ENCODE results near the gene ASB2.
A peak's percentile ranks its signal among the peaks of the same experiment; 100 is the strongest.

The ASB2 gene

GRCh38 chr14:93976477-93977057, at the start of gene ASB2:
Gene ASB2, minus strand, starts transcription at chr14:93976570. Its CDS starts 12,031 bp downstream, at chr14:93964539.
- DNase-seq (ENCODE audit: low read depth): no peak

GRCh38 chr14:94025720-94026119, 49.4 kb upstream of the ASB2 start:
- no peak for DNase-seq (ENCODE audit: low read depth)

GRCh38 chr14:94024549-94024948, 48.2 kb upstream of the ASB2 start:
- DNase-seq (ENCODE audit: low read depth): no peak

GRCh38 chr14:94022532-94023411, 46.4 kb upstream of the ASB2 start:
- no peak for DNase-seq (ENCODE audit: low read depth)

GRCh38 chr14:94021416-94022157, 45.2 kb upstream of the ASB2 start:
- DNase-seq (ENCODE audit: low read depth): no peak

GRCh38 chr14:94021001-94021400, 44.6 kb upstream of the ASB2 start:
- no peak for DNase-seq (ENCODE audit: low read depth)

GRCh38 chr14:94020267-94020666, 43.9 kb upstream of the ASB2 start:
- DNase-seq (ENCODE audit: low read depth): no peak

GRCh38 chr14:94019329-94019728, 43.0 kb upstream of the ASB2 start:
- DNase-seq (ENCODE audit: low read depth): no peak

- no peak for DNase-seq (ENCODE audit: low read depth)
These were observed 41.9 kb upstream of the ASB2 start for GRCh38 chr14:94018308-94018707.

- no peak for DNase-seq (ENCODE audit: low read depth)
These were observed 40.1 kb upstream of the ASB2 start for GRCh38 chr14:94016446-94016976.

GRCh38 chr14:94015223-94015622, 38.9 kb upstream of the ASB2 start:
- DNase-seq (ENCODE audit: low read depth): no peak

GRCh38 chr14:94014382-94014781, 38.0 kb upstream of the ASB2 start:
- no peak for DNase-seq (ENCODE audit: low read depth)

GRCh38 chr14:94011795-94012194, 35.4 kb upstream of the ASB2 start:
- no peak for DNase-seq (ENCODE audit: low read depth)

- no peak for DNase-seq (ENCODE audit: low read depth)
These were observed 34.3 kb upstream of the ASB2 start for GRCh38 chr14:94010625-94011024.

GRCh38 chr14:94009767-94010166, 33.4 kb upstream of the ASB2 start:
- DNase-seq (ENCODE audit: low read depth): no peak

- no peak for DNase-seq (ENCODE audit: low read depth)
These were observed 31.9 kb upstream of the ASB2 start for GRCh38 chr14:94008234-94008633.

GRCh38 chr14:94005324-94006073, 29.1 kb upstream of the ASB2 start:
- DNase-seq (ENCODE audit: low read depth): no peak

GRCh38 chr14:94004015-94004414, 27.6 kb upstream of the ASB2 start:
- no peak for DNase-seq (ENCODE audit: low read depth)

GRCh38 chr14:94003397-94003796, 27.0 kb upstream of the ASB2 start:
- DNase-seq (ENCODE audit: low read depth): no peak

- DNase-seq (ENCODE audit: low read depth): peak; percentile 33
These were observed 25.4 kb upstream of the ASB2 start for GRCh38 chr14:94001501-94002396.

GRCh38 chr14:94001016-94001415, 24.6 kb upstream of the ASB2 start:
- DNase-seq (ENCODE audit: low read depth): no peak

All from stimulated activated CD8-positive, alpha-beta memory T cell treated with anti-CD3 and anti-CD28 coated beads, Interleukin-4, amount 100 ng/mL, for 24 hours (primary cell).